GM04504 (cell line): Measurements from ENCODE around the gene FOXD4L6.
"Not testable (repeated sequence)": the region's sequence is repeated elsewhere in the genome, so short reads cannot be mapped to it uniquely, and the experiment has no call there.

Experiments used
- DNase-seq: peaks from one replicate; pipeline ENCODE4 v3.0.0-alpha.2; 2012; ENCODE audit warnings: low read depth

The FOXD4L6 gene

GRCh38 chr9:41128581-41128980, at the start of gene FOXD4L6:
TSS of gene FOXD4L6 (minus strand) at chr9:41128681. CDS start at chr9:41128383, 298 bp downstream.
- not testable (repeated sequence) for DNase-seq

DNA sequence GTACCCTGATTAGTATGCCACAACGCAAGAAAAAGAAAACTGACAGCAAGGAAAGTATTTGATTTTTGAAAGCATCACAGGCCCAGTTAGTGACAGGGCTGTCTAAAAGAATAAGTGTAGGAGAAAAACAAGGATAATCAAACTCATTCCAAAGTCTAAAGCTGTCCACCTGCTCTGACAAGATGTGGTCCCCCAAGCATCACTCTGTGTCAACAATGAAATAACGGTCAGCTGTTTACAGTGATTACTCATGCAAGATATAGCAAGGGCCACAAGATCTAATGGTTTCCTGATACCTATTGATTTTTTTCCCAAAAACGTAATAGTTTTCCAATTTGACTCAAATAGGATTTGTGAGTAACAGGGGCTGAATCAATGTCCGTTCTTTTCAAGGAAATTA, 46.5 kb upstream of the FOXD4L6 start:
- not testable (repeated sequence) for DNase-seq

- not testable (repeated sequence) for DNase-seq
These were observed 21.6 kb upstream of the FOXD4L6 start for GRCh38 chr9:41150116-41150515.

DNA sequence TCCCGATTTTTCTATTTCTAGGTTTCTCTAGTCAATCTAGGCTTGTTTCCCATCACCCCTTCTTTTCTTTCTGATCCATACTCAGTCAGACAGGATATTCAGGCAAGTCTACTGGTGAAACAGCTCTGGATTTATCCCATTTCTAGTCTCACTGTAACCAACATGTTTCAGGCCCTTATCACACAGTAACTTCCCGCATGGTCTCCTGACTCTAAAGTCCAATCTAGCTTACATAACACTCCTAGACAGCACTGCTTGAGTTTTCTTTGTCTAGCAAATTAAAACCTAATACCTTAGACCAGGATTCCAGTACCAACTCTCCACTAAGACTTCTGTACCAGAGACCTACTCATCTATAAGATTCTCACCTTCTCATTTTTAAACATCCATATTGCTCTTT, 13.4 kb upstream of the FOXD4L6 start:
- DNase-seq: not testable (repeated sequence)

DNA sequence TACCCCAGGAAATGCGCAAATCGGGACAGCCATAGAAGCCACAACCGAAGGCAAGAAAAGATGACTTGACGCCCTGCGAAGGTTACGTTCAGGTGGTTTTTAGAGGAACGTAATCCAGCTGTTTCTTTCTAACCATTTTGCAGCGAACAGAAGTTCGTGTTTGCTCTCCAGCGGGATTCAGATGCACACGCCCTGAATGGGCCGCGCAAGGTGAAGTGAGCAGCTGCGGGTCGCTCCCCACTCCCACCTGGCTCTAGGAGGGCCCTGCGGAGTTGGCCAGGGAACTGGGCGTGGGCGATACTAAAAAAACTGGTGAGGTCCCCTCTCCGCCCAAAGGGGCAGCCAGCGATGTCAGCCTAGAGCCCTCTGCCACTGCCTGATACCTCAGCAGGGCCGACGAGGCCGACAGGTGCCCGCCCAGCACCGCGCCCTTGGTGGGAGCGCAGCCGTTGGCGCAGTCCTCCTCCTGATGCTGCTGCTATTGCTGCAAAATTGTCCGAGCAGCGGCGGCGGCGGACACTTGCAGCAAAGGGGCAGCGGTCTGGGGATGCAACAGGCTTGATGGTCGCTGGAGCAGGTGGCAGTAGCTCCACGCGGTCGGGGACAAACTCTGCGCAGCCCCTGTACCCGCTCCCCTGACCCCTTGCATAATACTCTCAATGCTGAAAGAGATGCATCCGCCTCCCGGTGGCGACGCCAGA, 1.6 kb downstream of the FOXD4L6 start:
- DNase-seq: not testable (repeated sequence)

GRCh38 chr9:41125936-41126335, 2.5 kb downstream of the FOXD4L6 start:
- DNase-seq: not testable (repeated sequence)

DNA sequence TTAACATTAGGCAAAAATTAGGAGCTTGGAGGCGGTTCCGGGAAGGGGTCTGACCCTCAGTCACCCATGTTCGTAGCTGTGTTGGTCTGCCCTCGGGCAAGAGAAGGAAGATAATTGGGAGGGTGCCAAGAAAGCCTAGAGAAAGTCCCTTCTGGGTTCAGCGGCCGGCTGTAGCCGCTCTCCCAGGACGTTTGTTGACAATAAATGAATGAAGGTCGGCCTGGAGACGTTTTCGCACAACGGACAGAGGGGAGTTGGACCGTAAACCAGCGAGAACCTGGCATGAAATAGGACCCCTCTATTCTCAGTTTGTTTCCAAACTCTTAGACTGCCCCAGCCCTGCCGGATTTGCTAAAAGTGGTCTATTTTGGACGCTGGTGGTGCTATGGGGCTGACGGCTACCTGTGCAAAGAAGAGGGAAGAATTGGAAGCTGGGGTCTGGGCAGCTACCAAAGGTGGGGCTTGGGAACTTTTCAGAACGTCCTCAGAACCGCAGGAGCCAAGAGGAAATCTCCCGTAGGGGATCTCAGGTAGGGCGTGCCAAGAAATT, 3.3 kb downstream of the FOXD4L6 start:
- DNase-seq: not testable (repeated sequence)

DNA sequence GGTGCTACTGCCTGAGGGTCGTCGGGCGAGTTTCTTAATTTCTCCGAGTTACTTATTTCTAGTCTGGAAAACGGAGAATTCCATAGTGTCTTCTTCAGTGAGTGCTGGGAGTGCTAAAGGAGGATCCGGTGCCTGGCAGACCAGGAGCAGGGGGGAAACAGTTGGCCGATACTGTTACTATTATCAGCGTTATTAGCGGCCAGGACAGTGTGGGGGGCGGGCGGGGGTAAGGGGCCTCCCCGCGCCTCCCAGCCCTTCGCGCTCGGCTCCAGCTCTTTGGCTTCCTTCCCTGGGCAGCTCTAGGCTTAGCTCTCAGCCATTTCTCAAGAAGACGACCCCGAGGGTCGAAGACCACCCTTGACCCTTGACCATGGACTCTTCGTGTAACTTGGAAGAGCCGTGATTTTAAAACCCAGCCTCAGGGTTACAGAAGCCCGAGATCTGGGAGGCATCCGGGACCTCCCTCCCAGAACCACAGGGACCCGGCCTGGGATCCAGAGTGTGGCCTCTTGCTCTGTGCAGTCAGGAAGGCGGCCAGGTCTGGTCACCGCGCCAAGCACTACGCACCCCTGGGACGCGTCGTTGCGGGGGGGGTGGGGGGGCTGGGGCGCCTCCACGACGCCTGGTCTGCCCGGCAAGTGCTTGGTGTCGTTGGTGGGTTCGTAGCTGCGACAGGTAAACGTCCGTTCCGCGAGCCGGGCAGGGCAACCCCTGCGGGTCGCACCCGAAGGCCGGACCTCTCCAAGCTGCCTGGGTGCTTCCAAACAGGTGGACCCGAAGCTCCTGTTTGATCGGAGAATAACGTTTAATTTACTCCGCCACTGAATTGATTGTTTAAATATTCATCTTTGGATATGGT, 4.0 kb downstream of the FOXD4L6 start:
- DNase-seq: not testable (repeated sequence)

DNA sequence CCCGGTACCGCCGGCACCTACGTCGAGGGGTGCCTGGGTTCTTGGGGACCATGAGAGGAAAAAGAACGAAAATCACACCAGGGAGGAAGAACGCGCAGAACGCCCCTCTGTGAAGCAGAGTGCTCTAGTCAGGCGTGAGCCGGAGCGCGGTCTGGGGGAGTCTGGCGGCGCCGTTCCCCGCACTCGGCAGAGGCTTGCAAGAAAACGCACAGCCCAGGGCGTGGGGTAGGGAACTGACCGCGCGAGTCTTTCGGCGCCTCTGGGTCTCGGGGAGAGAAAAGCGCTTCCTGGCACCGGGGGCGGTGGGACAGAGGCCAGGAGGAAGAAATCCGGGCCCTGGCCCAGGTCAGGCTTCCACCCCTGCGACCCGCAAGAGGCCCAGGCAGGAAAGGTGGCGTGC, 4.7 kb downstream of the FOXD4L6 start:
- not testable (repeated sequence) for DNase-seq

GRCh38 chr9:41123396-41123795, 5.1 kb downstream of the FOXD4L6 start:
- not testable (repeated sequence) for DNase-seq

GRCh38 chr9:41120696-41121095, 7.8 kb downstream of the FOXD4L6 start:
- DNase-seq: not testable (repeated sequence)

DNA sequence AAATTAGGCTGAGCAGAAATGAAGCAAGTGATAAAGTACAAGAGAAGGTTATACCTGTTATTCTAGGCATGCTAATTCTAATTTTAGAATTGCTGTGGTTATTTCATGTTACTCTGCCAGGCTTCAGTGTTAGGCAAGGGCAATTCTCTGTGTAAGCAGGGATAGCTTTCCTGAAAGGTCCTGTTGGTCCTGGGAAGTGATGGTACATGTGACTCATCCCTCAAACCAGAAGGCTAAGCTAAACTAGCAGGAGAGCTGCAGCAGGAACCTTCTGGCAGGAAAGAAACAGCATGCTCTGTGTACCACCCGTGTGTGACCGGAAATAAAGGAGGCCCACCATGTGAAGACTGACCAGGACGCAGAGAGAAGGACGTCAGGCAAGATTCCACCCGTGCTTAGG, 8.8 kb downstream of the FOXD4L6 start:
- DNase-seq: not testable (repeated sequence)

GRCh38 chr9:41119311-41119710, 9.2 kb downstream of the FOXD4L6 start:
- not testable (repeated sequence) for DNase-seq

GRCh38 chr9:41113348-41113747, 15.1 kb downstream of the FOXD4L6 start:
- not testable (repeated sequence) for DNase-seq

DNA sequence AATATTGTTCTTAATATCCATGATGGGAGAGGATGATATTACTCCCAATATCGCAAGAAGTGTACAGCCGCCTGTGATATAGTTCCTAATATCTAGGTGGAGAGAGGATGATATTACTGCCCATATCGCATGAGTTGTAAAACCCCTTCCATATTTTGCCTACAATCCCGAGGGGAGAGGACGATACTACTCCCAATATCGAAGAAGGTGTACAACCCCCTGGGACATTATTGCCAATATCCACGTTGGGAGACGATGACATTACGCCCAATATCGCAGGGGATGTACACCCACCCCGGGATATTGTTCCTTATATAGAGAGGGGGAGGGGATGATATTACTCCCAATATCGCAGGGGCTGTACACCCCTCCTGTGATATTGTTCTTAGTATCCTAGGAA, 17.1 kb downstream of the FOXD4L6 start:
- not testable (repeated sequence) for DNase-seq

GRCh38 chr9:41110913-41111312, 17.6 kb downstream of the FOXD4L6 start:
- not testable (repeated sequence) for DNase-seq

DNA sequence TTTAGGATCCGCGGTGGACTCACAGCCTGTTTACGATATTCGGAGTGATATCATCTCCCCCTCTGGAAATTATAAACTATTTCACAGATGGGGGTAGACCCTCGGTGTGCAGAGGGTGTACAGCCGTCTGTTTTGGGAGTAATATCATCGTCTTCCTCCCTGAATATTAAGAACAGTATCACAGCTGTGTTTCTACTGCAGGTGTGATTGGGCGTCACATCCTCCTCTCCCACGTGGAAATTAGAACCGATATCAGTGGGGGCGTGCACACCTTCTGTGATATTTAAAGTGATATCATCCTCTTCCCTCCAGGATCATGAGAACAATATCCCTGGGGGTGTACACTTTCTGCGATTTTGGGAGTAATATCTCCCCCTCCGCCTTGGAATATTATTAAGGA, 19.2 kb downstream of the FOXD4L6 start:
- not testable (repeated sequence) for DNase-seq

- not testable (repeated sequence) for DNase-seq
These were observed 19.7 kb downstream of the FOXD4L6 start for GRCh38 chr9:41108816-41109215.

DNA sequence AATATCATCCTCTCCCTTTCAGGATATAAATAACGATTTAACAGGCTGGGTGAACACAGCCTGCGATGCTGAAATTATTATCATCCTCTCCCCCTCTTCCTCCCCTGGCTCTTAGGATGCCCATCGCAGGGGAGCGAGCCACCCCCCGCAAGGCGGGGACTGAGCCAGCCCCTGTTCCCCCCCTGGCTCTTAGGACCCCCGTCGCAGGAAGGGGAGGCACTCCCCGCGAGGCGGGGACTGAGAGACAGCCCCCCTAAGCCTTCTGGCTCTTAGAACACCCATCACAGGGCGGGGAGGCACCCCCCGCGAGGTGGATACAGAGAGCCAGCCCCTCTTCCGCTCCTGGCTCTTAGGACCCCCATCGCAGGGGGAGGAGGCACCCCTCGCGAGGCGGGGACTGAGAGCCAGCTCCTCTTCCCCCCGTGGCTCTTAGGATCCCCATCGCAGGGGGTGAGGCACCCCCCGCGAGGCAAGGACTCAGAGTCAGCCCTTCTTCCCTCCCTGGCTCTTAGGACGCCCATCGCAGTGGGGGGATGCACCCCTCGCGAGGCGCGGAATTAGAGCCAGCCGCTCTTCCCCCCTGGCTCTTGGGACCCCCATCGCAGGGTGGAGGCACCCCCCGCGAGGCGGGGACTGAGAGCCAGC, 21.9 kb downstream of the FOXD4L6 start:
- DNase-seq: not testable (repeated sequence)

GRCh38 chr9:41105557-41106253, 22.8 kb downstream of the FOXD4L6 start:
- DNase-seq: not testable (repeated sequence)

DNA sequence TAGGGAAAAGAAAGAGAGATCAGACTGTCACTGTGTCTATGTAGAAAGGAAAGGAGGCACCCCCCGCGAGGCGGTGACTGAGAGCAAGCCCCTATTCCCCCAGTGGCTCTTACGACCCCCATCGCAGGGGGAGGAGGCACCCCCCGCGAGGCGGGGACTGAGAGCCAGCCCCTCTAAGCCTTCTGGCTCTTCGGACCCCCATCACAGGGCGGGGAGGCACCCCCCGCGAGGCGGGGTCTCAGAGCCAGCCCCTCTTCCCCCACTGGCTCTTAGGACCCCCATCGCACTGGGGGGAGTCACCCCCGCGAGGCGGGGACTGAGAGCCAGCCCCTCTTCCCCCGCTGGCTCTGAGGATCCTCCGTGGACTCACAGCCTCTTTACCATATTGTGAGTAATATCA, 23.9 kb downstream of the FOXD4L6 start:
- not testable (repeated sequence) for DNase-seq
